ENCODE data around the gene EXOSC5.

EXOSC5 gene

DNA sequence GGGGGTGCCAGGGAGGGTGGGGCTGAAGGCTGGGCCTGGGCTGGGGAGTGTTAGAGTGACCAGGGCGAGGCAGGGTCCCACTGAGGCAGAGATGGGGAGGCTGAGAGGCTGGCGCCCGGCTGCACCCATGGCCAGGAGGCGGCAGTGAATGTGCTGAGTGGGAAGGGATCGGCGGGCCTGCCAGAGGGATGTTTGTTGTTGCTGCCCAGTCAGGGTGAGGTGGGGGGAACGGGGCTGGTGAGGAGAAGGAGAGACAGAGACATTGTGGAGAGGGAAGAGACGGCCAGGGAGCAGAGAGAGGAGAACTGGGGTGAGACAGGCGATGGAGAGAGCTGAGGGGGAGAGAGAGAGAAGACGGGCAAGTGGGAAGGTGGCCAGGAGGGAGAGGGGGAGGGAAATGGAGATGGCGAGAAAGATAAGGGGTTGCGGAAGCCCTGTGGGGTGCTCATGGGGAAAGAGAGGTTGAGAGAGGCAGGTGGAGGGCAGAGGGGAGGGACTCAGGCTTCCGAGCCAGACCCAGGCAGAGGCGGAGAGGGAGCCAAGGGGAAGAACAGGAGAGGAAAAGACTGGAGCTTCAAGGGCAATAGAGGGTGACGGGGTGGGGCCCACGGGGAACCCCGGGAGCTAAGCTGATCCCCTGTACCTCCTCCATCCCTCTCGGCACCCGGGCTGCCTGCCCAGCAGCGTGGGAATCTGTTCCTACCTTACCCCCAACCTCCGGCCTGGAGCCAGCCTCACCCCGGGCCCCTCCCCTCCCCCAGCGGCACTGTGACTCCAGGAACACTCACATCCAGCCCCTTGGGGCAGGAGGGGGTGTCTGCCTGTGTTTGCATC lies 30.7 kb upstream of the EXOSC5 start:
- in situ Hi-C loops (cut with MboI; ENCODE audit: low pct_unique_long_range_greater_than_20kb, low sequenced_read_pairs), result no loop called here
- peak; percentile 91 for DNase-seq

DNA sequence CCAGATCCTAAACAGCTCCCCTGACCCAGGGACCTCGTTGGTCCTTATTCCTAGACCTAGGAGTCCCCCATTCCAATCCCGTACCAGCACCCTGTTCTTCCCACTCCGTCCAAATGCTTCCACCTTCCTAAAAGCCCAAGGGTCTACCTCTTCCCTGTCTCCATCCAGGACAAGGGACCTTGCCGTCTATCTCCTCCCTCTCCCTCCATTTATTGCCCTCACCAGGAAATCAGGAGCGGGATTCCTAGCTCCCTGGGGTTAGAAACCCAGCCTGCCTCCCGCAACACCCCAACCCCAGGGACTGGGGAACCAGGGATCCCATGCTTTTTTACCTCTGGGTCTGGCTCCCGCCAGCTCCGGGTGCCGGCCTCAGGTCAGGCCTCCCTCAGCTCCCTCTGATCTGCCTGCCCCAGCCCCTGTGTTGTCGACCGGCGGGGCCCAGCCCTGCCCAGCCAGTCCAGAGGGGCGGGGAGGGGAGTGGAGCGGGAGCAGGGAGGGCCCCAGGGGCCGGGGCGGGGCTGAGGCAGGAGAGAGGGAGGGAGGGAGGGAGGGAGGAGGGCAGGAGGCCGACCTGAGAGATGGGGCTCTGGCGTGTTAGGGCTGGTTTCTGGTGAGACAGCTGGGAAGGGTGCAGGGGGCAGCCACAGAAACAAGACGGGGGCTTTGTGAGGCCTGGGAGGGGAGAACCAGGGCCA lies 29.9 kb upstream of the EXOSC5 start, which contains the start of gene B3GNT8:
TSS of gene B3GNT8 (minus strand) at position 423 of the 695 bp plus-strand sequence. CDS start 596 bp downstream, outside the sequence.
- peak; percentile 63 for DNase-seq
- in situ Hi-C loops (cut with MboI; ENCODE audit: low pct_unique_long_range_greater_than_20kb, low sequenced_read_pairs), result no loop called here

DNA sequence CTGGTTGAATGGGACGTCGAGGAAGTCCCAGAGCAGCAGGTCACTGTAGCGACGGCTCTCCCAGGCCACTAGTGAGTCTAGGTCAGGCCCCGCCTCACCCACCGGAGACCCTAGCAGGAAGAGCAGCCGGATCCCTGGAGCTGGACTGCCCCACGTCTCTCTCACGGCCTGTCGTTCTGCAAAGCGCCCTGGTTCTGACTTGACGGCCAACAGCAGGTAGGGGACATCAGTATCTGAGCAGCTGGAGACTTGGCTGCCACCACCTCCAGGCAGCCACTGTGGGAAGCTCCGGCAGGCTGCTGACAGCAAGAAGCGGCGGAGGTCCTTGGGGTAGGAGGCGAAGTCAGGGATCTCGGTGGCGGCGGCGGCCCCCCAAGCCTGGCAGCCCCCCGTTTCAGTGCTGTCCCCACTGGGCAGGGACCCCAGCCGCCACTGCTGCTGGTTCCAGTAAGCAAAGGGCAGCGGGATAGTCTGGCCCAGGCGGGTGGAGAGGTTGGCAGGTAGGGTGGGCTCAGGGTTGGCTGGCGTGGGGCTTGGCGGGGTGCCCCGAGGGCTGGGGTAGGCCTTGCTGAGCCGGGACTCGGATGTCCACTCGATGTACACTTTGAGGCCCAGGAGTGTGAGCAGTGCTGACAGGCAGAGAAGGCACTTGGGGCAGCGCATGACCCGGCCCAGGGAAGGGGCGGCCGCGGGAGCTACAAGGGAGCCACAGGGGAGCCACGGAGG lies 29.1 kb upstream of the EXOSC5 start:
- in situ Hi-C loops (cut with MboI; ENCODE audit: low pct_unique_long_range_greater_than_20kb, low sequenced_read_pairs), result no loop called here
- no peak for DNase-seq

- in situ Hi-C loops (cut with MboI; ENCODE audit: low pct_unique_long_range_greater_than_20kb, low sequenced_read_pairs), result no loop called here
- DNase-seq, result no peak
Observed at GRCh38 chr19:41425174-41426115, 28.3 kb upstream of the EXOSC5 start.

- DNase-seq, result peak; percentile 45
- in situ Hi-C loops (cut with MboI; ENCODE audit: low pct_unique_long_range_greater_than_20kb, low sequenced_read_pairs), result no loop called here
Observed at GRCh38 chr19:41424335-41425173, 27.4 kb upstream of the EXOSC5 start.

- in situ Hi-C loops (cut with MboI; ENCODE audit: low pct_unique_long_range_greater_than_20kb, low sequenced_read_pairs), result no loop called here
- DNase-seq, result no peak
Observed at GRCh38 chr19:41422955-41423354, 25.8 kb upstream of the EXOSC5 start.

DNA sequence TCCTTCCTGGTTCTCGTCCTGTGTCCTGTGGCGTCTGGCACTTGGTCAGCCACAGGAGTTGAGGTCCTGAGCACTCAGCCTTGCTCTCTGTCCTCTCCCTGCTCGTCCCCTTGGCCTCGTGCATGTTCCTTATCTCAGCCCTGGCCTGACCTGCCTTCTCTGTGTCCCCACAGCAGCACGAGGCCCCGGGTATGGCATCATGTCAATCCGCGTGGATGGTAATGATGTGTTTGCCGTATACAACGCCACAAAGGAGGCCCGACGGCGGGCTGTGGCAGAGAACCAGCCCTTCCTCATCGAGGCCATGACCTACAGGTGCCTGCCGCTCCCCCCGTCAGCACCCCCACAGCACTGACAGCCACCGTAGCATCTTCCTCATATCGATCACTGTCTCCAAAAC lies 25.3 kb upstream of the EXOSC5 start:
- in situ Hi-C loops (cut with MboI; ENCODE audit: low pct_unique_long_range_greater_than_20kb, low sequenced_read_pairs), result no loop called here
- no peak for DNase-seq

- no peak for DNase-seq
- in situ Hi-C loops (cut with MboI; ENCODE audit: low pct_unique_long_range_greater_than_20kb, low sequenced_read_pairs), result no loop called here
Observed at GRCh38 chr19:41421973-41422372, 24.8 kb upstream of the EXOSC5 start.

- no peak for DNase-seq
- in situ Hi-C loops (cut with MboI; ENCODE audit: low pct_unique_long_range_greater_than_20kb, low sequenced_read_pairs), result no loop called here
Observed at GRCh38 chr19:41421314-41421713, 24.2 kb upstream of the EXOSC5 start.

DNA sequence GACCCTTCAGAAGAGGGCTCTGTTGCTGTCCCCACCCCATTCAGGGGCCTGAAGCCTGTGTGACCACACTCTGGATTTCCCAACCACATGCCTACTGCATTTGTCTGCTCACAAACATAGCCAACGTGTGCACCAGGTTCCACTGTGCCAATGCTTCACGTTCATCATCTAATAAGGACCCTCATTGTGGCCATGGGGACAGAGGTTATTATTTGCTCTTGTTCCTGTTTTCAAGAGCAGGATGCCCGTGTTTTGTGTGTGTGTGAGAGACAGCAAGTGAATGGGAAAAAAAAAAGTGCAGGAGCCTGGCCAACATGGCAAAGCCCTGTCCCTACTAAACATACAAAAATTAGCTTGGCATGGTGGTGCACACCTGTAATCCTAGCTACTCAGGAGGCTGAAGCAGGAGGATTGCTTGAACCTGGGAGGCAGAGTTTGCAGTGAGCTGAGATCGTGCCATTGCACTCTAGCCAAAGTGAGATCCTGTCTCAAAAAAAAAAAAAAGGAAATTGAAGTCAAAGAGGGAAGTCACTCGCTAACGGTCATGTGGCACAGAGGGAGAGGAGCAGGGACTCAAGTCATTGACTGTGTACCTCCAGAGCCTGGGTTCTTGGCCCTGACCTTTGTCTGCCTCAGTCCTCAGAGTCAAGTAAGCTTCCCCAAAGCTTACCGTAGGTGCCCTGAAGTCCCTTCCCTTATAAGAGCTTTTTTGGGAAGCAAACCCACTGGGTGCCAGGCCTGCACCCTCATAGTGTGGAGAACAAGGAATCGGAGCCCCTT lies 23.1 kb upstream of the EXOSC5 start:
- peak; percentile 86 for DNase-seq

GRCh38 chr19:41416194-41416674 lies 19.1 kb upstream of the EXOSC5 start:
- DNase-seq, result no peak
- in situ Hi-C loops (cut with MboI; ENCODE audit: low pct_unique_long_range_greater_than_20kb, low sequenced_read_pairs), result no loop called here

More for the DNA sequence above, 23.1 kb upstream of the EXOSC5 start:
- in situ Hi-C loops (cut with MboI; ENCODE audit: low pct_unique_long_range_greater_than_20kb, low sequenced_read_pairs), result no loop called here

DNA sequence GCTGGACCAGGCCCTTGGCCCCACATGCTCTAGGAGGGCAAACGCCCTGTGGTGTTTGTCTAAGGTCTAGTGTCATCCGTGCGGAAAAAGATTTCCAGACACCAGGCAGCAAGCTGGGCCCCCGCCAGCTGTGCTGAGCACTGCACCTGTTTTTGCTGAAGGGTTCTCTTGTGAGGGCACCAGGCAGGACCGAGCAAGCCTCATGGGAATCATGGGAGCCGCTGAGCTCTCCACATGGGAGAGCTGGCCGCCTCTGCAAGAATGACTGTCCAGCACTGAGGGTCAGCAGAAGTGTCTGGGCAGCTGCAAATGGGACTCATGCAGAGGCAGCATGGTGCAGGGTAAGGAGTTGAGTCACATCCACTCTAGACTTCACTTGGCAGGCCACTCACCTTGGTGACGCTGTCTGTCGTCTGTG lies 18.0 kb upstream of the EXOSC5 start:
- DNase-seq, result no peak
- in situ Hi-C loops (cut with MboI; ENCODE audit: low pct_unique_long_range_greater_than_20kb, low sequenced_read_pairs), result no loop called here

GRCh38 chr19:41414461-41414860 lies 17.3 kb upstream of the EXOSC5 start:
- in situ Hi-C loops (cut with MboI; ENCODE audit: low pct_unique_long_range_greater_than_20kb, low sequenced_read_pairs), result no loop called here
- DNase-seq, result no peak

DNA sequence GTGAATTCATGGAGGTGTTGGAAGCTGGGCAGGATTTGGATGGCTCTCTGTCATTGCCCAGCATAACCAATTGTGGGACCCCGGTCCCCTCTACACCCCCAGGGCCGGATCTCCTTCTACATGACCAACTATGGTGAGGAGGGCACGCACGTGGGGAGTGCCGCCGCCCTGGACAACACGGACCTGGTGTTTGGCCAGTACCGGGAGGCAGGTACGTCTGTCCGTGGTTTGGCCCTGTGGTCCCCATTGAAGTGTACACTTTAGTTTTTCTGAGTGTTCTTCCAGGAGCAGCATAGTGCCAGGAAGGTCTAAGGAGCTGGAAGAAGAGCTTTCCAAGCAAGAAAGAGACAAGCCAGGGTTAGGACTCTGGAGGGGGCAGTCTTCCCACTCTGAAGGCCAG lies 16.8 kb upstream of the EXOSC5 start:
- DNase-seq, result no peak
- in situ Hi-C loops (cut with MboI; ENCODE audit: low pct_unique_long_range_greater_than_20kb, low sequenced_read_pairs), result no loop called here

DNA sequence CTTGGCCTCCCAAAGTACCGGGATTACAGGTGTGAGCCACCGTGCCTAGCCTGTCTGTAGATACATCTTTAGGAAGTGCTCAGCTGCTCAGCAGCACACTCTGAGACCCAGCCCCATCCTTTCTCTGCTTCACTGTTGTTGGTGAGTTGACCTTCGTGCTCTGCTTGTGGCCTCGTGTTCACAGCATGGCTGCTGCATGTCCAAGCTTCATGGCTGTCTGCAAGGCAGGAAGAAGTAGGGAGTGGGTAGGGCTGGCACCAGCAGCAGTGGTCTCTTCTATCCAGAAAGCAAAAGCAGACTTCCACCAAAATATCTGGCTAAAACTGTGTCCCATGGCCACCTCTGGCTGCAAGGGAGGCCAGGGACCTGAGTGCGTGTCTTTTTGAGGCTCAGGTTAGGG lies 15.8 kb upstream of the EXOSC5 start:
- in situ Hi-C loops (cut with MboI; ENCODE audit: low pct_unique_long_range_greater_than_20kb, low sequenced_read_pairs), result no loop called here
- no peak for DNase-seq

DNA sequence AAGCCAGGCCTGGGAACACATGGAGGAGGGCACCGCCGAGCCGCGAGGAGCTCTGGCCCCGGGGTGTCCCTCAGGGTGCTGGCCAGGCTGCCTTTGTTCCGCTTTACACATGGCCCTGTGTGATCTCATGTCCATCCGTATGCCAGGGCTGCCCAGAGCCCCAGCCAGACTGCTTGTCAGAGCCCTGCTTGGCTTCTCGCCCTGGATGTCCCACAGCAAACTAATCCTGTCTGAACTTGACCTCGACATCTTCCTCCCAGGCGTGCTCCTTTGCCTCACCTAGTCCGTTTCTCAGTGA lies 14.8 kb upstream of the EXOSC5 start:
- DNase-seq, result no peak
- in situ Hi-C loops (cut with MboI; ENCODE audit: low pct_unique_long_range_greater_than_20kb, low sequenced_read_pairs), result no loop called here
